Vagina (tissue), 2 donors: ENCODE measurements around the gene IP6K1.

Experiments used
- CTCF ChIP-seq, 3 experiments: fragments of 450-650 bp in 2 of 3; fragments of 200-600 bp in 1 of 3; sonication (generic) in 1 of 3; IDR thresholded peaks; one replicate each; pipeline ENCODE4 v1.5.1; 2017 to 2019; ENCODE audit warnings: antibody characterized with exemption in 3 of 3, mild to moderate bottlenecking in 2 of 3, moderate library complexity in 2 of 3
- POLR2A ChIP-seq, 2 donors: fragments of 450-650 bp; IDR thresholded peaks; one replicate each; pipeline ENCODE4 v1.6.1; 2017; ENCODE audit warnings: antibody characterized with exemption in 2 of 2, mild to moderate bottlenecking in 2 of 2, moderate library complexity in 2 of 2
- POLR2AphosphoS5 ChIP-seq, 2 donors: sonication (generic); formaldehyde crosslinking; IDR thresholded peaks; one replicate each; pipeline ENCODE4 v1.9.0; 2017; ENCODE audit warnings: antibody characterized with exemption in 2 of 2, mild to moderate bottlenecking in 2 of 2, low read depth in 1 of 2; ENCODE audit not compliant: insufficient read depth in 1 of 2

GRCh38 chr3:49700014-49700413 is 86.3 kb downstream of the IP6K1 start:
- no peak for TF ChIP-seq POLR2AphosphoS5 (IDR thresholded peaks at IDR 0.05; ENCODE audit: insufficient read depth in 1 of 2, low read depth in 1 of 2)
- TF ChIP-seq CTCF (IDR thresholded peaks at IDR 0.05) = no peak
- no peak for TF ChIP-seq POLR2A (IDR thresholded peaks at IDR 0.05)
